Measurements from ENCODE around the gene PDE7B. TPM values are rescaled to one million over a fixed set of nuclear protein-coding genes. Genes with fewer than 3 reads are reported as not detected.

PDE7B gene
- total and polyA plus RNA-seq, 2 of the 4 experiments (the other 2 are of a cell fraction): 7.8 to 12.4 TPM

DNA sequence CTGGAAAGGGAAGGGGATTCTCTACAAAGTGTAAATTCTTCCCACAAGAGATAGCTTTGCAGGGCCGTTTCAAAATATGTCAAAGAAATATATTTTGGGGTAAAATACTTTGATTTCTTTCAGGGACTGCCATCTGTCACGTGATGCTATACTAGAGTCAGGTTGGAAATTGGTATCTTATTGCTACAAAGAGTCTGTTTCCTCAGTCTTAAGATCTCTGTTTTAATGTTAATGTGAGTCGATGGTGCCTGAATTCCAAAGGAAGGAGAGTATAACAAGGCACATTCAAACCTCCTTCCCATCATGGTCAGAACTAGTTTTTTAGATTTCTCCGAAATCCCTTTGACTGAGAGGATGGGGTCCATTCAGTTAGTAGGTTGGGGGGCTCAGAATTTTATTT, 36.3 kb upstream of the PDE7B start:
- CTCF ChIA-PET: no interaction called here
- Histone ChIP-seq H3K9ac (ENCODE audit: low read depth, low read length) (no peak overlapping the region), H3K14ac (replicated peaks; ENCODE audit: low read depth, low read length) (no peak overlapping the region), H3K36me3 (ENCODE audit: control insufficient read depth, insufficient read depth, low read length) (no peaks in the 10 kb centered on the region), H3K56ac (ENCODE audit: extremely low read depth, insufficient read depth, low read length) (no peak overlapping the region), H2BK120ac (ENCODE audit: low read depth, low read length) (no peak overlapping the region), H3K9me3 (ENCODE audit: control insufficient read depth, insufficient read depth, low read length) (no peaks in the 10 kb centered on the region), H3K18ac (ENCODE audit: low read depth, low read length) (no peak overlapping the region), H4K5ac (ENCODE audit: low read depth, low read length) (no peak overlapping the region), H2AK9ac (replicated peaks; ENCODE audit: low read depth, low read length, poor library complexity) (no peak overlapping the region), H3K4ac (ENCODE audit: low read depth, low read length) (no peak overlapping the region), H2BK5ac (ENCODE audit: low read depth, low read length, poor library complexity, severe bottlenecking) (no peak overlapping the region), H2BK20ac (ENCODE audit: low read depth, low read length) (no peak overlapping the region), H3K4me2 (ENCODE audit: low read depth, low read length) (no peak overlapping the region), H3K79me1 (ENCODE audit: low read depth in 1 of 2, low read length in 2 of 2) (no peaks in the 10 kb centered on the region), H3K27me3 (ENCODE audit: control insufficient read depth, insufficient read depth, low read length) (no peaks in the 10 kb centered on the region), H3K4me3 (ENCODE audit: insufficient read depth, low read depth, low read length) (no peak overlapping the region), H4K91ac (ENCODE audit: insufficient read depth, low read depth, low read length) (no peak overlapping the region), H3K9me1 (ENCODE audit: insufficient read depth, low read length) (no peaks in the 10 kb centered on the region), H4K20me1 (ENCODE audit: insufficient read depth, low read length) (no peaks in the 10 kb centered on the region), H2AFZ (replicated peaks; ENCODE audit: low read length, poor library complexity) (no peak overlapping the region), H3K27ac (ENCODE audit: insufficient read depth, low read length) (no peak overlapping the region), H3K23ac (ENCODE audit: low read depth, low read length) (no peak overlapping the region), H3K4me1 (ENCODE audit: control insufficient read depth, insufficient read depth, low read length) (no peaks in the 10 kb centered on the region), H4K8ac (ENCODE audit: low read depth in 2 of 2, low read length in 2 of 2) (no peak overlapping the region), H2BK15ac (ENCODE audit: low read depth, low read length) (no peak overlapping the region), H2AK5ac (ENCODE audit: low read depth, low read length) (no peak overlapping the region)
- DNase-seq: no peak
- in situ Hi-C loops (cut with MboI; ENCODE audit: low sequenced_read_pairs): no loop called here
- dilution Hi-C loops (cut with HindIII; ENCODE audit: low sequenced_read_pairs, unreplicated experiment): no loop called here
- no peak for ATAC-seq (ENCODE audit: low read depth)
- POLR2A ChIA-PET (ENCODE audit: unreplicated experiment): no interaction called here
- BruUV-seq (replicated peaks): no TSS peak
- WGBS, 2 experiments (ENCODE audit: extremely low coverage in 2 of 2, insufficient read length in 1 of 2): no CpG with 5 or more reads among the region's 4 CpGs
- intact Hi-C loops (cut with micrococcal nuclease): no loop called here
- TF ChIP-seq NFE2L2 (IDR thresholded peaks at IDR 0.05; ENCODE audit: low read depth, low read length) (no peak), ELK1 (IDR thresholded peaks at IDR 0.05; ENCODE audit: borderline replicate concordance, low read depth, low read length) (no peak), POLR2A (IDR thresholded peaks at IDR 0.05; ENCODE audit: low read depth, low read length) (no peak), RCOR1 (IDR thresholded peaks at IDR 0.05; ENCODE audit: insufficient replicate concordance, low read length) (no peak), MAZ (IDR thresholded peaks at IDR 0.05; ENCODE audit: borderline replicate concordance, low read depth, low read length) (no peak), BHLHE40 (IDR thresholded peaks at IDR 0.05; ENCODE audit: low read depth, low read length) (no peak), RAD21 (IDR thresholded peaks at IDR 0.05; ENCODE audit: low read length) (no peak), CHD1 (IDR thresholded peaks at IDR 0.05; ENCODE audit: low read depth, low read length) (no peak), CTCF (conservative IDR thresholded peaks at IDR 0.05; ENCODE audit: low read depth, low read length) (no peak), FOS (IDR thresholded peaks at IDR 0.05; ENCODE audit: low read depth, low read length) (no peak), CEBPB (IDR thresholded peaks at IDR 0.05; ENCODE audit: low read depth, low read length) (no peak), SMC3 (IDR thresholded peaks at IDR 0.05; ENCODE audit: low read depth, low read length) (no peak), MAFK (IDR thresholded peaks at IDR 0.05; ENCODE audit: low read depth, low read length) (no peak), MXI1 (IDR thresholded peaks at IDR 0.05; ENCODE audit: borderline replicate concordance, low read depth, low read length) (no peak), RFX5 (IDR thresholded peaks at IDR 0.05; ENCODE audit: low read depth, low read length) (no peak)
- TF ChIP-seq, protein P1, sequence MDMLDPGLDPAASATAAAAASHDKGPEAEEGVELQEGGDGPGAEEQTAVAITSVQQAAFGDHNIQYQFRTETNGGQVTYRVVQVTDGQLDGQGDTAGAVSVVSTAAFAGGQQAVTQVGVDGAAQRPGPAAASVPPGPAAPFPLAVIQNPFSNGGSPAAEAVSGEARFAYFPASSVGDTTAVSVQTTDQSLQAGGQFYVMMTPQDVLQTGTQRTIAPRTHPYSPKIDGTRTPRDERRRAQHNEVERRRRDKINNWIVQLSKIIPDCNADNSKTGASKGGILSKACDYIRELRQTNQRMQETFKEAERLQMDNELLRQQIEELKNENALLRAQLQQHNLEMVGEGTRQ (IDR thresholded peaks at IDR 0.05; ENCODE audit: low read depth, low read length): no peak
